HepG2 (cell line): ENCODE measurements around the gene SLC13A5. TPM values are rescaled to one million over a fixed set of nuclear protein-coding genes. Genes with fewer than 3 reads are reported as not detected.
A peak's percentile ranks its signal among the peaks of the same experiment; 100 is the strongest.

Experiments used
- AKAP8 ChIP-seq: sonication (generic); formaldehyde crosslinking; IDR thresholded peaks from 2 replicates; pipeline ENCODE4 v1.5.1; 2020; ENCODE audit warnings: mild to moderate bottlenecking, missing genetic modification reagents
- CC2D1A ChIP-seq: sonication (generic); formaldehyde crosslinking; IDR thresholded peaks from 2 replicates; pipeline ENCODE4 v1.8.1; 2023; ENCODE audit warnings: mild to moderate bottlenecking, missing genetic modification reagents
- CEBPZ ChIP-seq: IDR thresholded peaks from 2 replicates; pipeline ENCODE4 v1.6.1; 2012; ENCODE audit warnings: low read length, improper control_type of control experiment
- HINFP ChIP-seq: sonication (generic); formaldehyde crosslinking; IDR thresholded peaks from 2 replicates; pipeline ENCODE4 v1.4.0; 2020; ENCODE audit warnings: low read depth, mild to moderate bottlenecking, missing genetic modification reagents
- HNF1A ChIP-seq, 2 experiments: sonication (generic) in 1 of 2; formaldehyde crosslinking in 1 of 2; IDR thresholded peaks; 2 replicates each; pipeline versions ENCODE4 v1.4.0 to v1.6.1; 2016 to 2020; ENCODE audit warnings: borderline replicate concordance in 1 of 2, low read depth in 1 of 2, mild to moderate bottlenecking in 1 of 2, missing genetic modification reagents in 1 of 2
- HNF4G ChIP-seq, 2 experiments: sonication (generic) in 1 of 2; formaldehyde crosslinking in 1 of 2; IDR thresholded peaks; 2 replicates each; pipeline versions ENCODE4 v1.4.0 to v1.6.1; 2011 to 2020; ENCODE audit warnings: borderline replicate concordance in 2 of 2, low read depth in 2 of 2, mild to moderate bottlenecking in 2 of 2, low read length in 1 of 2, missing genetic modification reagents in 1 of 2, moderate library complexity in 1 of 2
- MAFF ChIP-seq: IDR thresholded peaks from 2 replicates; pipeline ENCODE4 v1.6.1; 2011; ENCODE audit warnings: low read depth, low read length, improper control_type of control experiment
- NR1H2 ChIP-seq: sonication (generic); formaldehyde crosslinking; IDR thresholded peaks from 2 replicates; pipeline ENCODE4 v1.8.1; 2022; ENCODE audit warnings: low read depth, missing genetic modification reagents, borderline replicate concordance
- RCOR2 ChIP-seq: IDR thresholded peaks from 2 replicates; pipeline ENCODE4 v1.6.1; 2016; ENCODE audit warnings: missing biosample characterization, missing genetic modification reagents
- SCMH1 ChIP-seq: sonication (generic); formaldehyde crosslinking; IDR thresholded peaks from 2 replicates; pipeline ENCODE4 v1.9.0; 2021; ENCODE audit warnings: missing genetic modification reagents, mild to moderate bottlenecking, borderline replicate concordance
- SMAD9 ChIP-seq: sonication (generic); formaldehyde crosslinking; IDR thresholded peaks from 2 replicates; pipeline ENCODE4 v1.5.1; 2020; ENCODE audit warnings: mild to moderate bottlenecking, missing genetic modification reagents
- TBX2 ChIP-seq: sonication (generic); formaldehyde crosslinking; IDR thresholded peaks from 2 replicates; pipeline ENCODE4 v1.5.0; 2020; ENCODE audit warnings: missing genetic modification reagents, mild to moderate bottlenecking, borderline replicate concordance
- UBTF ChIP-seq: sonication (generic); formaldehyde crosslinking; IDR thresholded peaks from 2 replicates; pipeline ENCODE4 v1.4.0; 2020; ENCODE audit warnings: mild to moderate bottlenecking, missing genetic modification reagents
- ZNF138 ChIP-seq: sonication (generic); formaldehyde crosslinking; IDR thresholded peaks from 2 replicates; pipeline ENCODE4 v1.5.0; 2020; ENCODE audit warnings: mild to moderate bottlenecking, low read depth, missing genetic modification reagents
- polyA plus RNA-seq, 8 experiments: library from polyadenylated mRNA; depleted of rRNA in 3 of 8; stranded (reverse) in 7 of 8; unstranded in 1 of 8; fragments of >200 nt; fragmentation: Illumina TruSeq in 4 of 8; extraction: Trizol in 4 of 8; gene quantifications; 2 replicates each; pipeline versions ENCODE4 v1.2.1 to v1.2.3, GENCODE V29; 2011 to 2016; ENCODE audit warnings: low read depth in 4 of 8, missing spikeins in 1 of 8, mixed read lengths in 1 of 8; ENCODE audit not compliant: insufficient read depth in 1 of 8
- total RNA-seq, 5 experiments: library from RNA; depleted of rRNA; stranded (reverse); fragments of >200 nt; fragmentation: Illumina TruSeq; extraction: Trizol; gene quantifications; 2 replicates each; pipeline ENCODE4 v1.2.3, GENCODE V29; 2016; ENCODE audit warnings: low read depth in 1 of 5

Gene SLC13A5
- total and polyA plus RNA-seq, 2 of the 13 experiments (the other 11 are each of a cell fraction or from before 2014, with no cell fraction given) = 42.8 to 310 TPM

- peak; percentile 48; the same call in 1 of the 2 replicates for TF ChIP-seq UBTF (CRISPR knock-in tag)
- TF ChIP-seq AKAP8 (CRISPR knock-in tag) = 0 out of 2 replicates have a peak, but pooled peaks have one; percentile 29
- TF ChIP-seq RCOR2 (CRISPR knock-in tag) = peak; percentile 90
- no peak for TF ChIP-seq MAFF
- 0 out of 2 replicates have a peak, but pooled peaks have one; percentile 73 for TF ChIP-seq NR1H2 (CRISPR knock-in tag)
- peak; percentile 78; the same call in 1 of the 2 replicates for TF ChIP-seq HINFP
- no peak for TF ChIP-seq SMAD9 (CRISPR knock-in tag)
- TF ChIP-seq HNF4G (IDR thresholded peaks at IDR 0.05; ENCODE audit: borderline replicate concordance, low read depth, low read length) = peak; percentile 98
- peak; percentile 99 for TF ChIP-seq HNF4G (CRISPR knock-in tag; IDR thresholded peaks at IDR 0.05; ENCODE audit: borderline replicate concordance, low read depth)
- no peak for TF ChIP-seq CEBPZ
- TF ChIP-seq TBX2 (CRISPR knock-in tag) = peak; percentile 97
- TF ChIP-seq ZNF138 (CRISPR knock-in tag) = peak; percentile 63; the same call in 1 of the 2 replicates
- TF ChIP-seq HNF1A (IDR thresholded peaks at IDR 0.05; ENCODE audit: low read depth) = peak; percentile 82
- peak; percentile 94 for TF ChIP-seq HNF1A (CRISPR knock-in tag; IDR thresholded peaks at IDR 0.05; ENCODE audit: borderline replicate concordance)
- no peak for TF ChIP-seq SCMH1 (CRISPR knock-in tag)
- TF ChIP-seq CC2D1A (CRISPR knock-in tag) = no peak
These were observed 12.9 kb downstream of the SLC13A5 start (continued) for GRCh38 chr17:6699997-6700947.
